ENCODE results near the gene ADH1A.

GRCh38 chr4:99305638-99306400 is 15.0 kb upstream of the ADH1A start:
- TF ChIP-seq POLR2A (IDR thresholded peaks at IDR 0.05; ENCODE audit: low read length) (no peak), GATA1 (IDR thresholded peaks at IDR 0.05; ENCODE audit: low read depth, low read length) (no peak)

Measured in erythroblast (primary cell).